OCI-LY1 (cell line): ENCODE measurements around the gene CTXN2.

Experiments used
- H2AFZ ChIP-seq: fragments of 200-600 bp; sonication (generic), shearing (Covaris generic); 2 replicates; pipeline ENCODE4 v1.6.0; 2014; ENCODE audit warnings: antibody characterized with exemption, mild to moderate bottlenecking, low read length
- H3F3A ChIP-seq: fragments of 200-600 bp; sonication (generic), shearing (Covaris generic); 2 replicates; pipeline ENCODE4 v1.6.0; 2014; ENCODE audit warnings: mild to moderate bottlenecking, antibody characterized with exemption, low read length, moderate library complexity; ENCODE audit not compliant: insufficient read depth
- H3K27ac ChIP-seq: fragments of 200-600 bp; sonication (generic); 2 replicates; pipeline ENCODE4 v1.5.1; 2014; ENCODE audit warnings: low read length, mixed run types, mild to moderate bottlenecking, low read depth; ENCODE audit not compliant: poor library complexity, severe bottlenecking
- H3K27me3 ChIP-seq: fragments of 200-600 bp; sonication (generic); 2 replicates; pipeline ENCODE4 v1.6.0; 2014; ENCODE audit warnings: antibody characterized with exemption, mild to moderate bottlenecking, low read length, moderate library complexity; ENCODE audit not compliant: insufficient read depth
- H3K36me3 ChIP-seq: fragments of 200-600 bp; sonication (generic); 2 replicates; pipeline ENCODE4 v1.6.1; 2014; ENCODE audit warnings: mild to moderate bottlenecking, antibody characterized with exemption, low read length, moderate library complexity, mixed read lengths; ENCODE audit not compliant: insufficient read depth
- H3K4me1 ChIP-seq: fragments of 200-600 bp; sonication (generic); 2 replicates; pipeline ENCODE4 v1.5.1; 2014; ENCODE audit warnings: mild to moderate bottlenecking, low read length, moderate library complexity; ENCODE audit not compliant: insufficient read depth, severe bottlenecking
- H3K4me2 ChIP-seq: fragments of 200-600 bp; sonication (generic), shearing (Covaris generic); 2 replicates; pipeline ENCODE4 v1.6.1; 2014; ENCODE audit warnings: low read length
- H3K4me3 ChIP-seq: fragments of 200-600 bp; sonication (generic); 2 replicates; pipeline ENCODE4 v1.5.1; 2014; ENCODE audit warnings: low read length, low read depth, mild to moderate bottlenecking, mixed read lengths; ENCODE audit not compliant: poor library complexity, severe bottlenecking
- H3K79me2 ChIP-seq: fragments of 200-600 bp; shearing (Covaris generic); 2 replicates; pipeline ENCODE4 v1.6.1; 2016; ENCODE audit warnings: mixed run types, low read length, mixed read lengths; ENCODE audit not compliant: insufficient read depth
- H3K9ac ChIP-seq: fragments of 200-600 bp; sonication (generic), shearing (Covaris generic); 2 replicates; pipeline ENCODE4 v1.6.1; 2014; ENCODE audit warnings: mild to moderate bottlenecking, low read length, mixed read lengths
- H3K9me2 ChIP-seq: fragments of 200-600 bp; sonication (generic), shearing (Covaris generic); 2 replicates; pipeline ENCODE4 v1.6.1; 2014; ENCODE audit warnings: low read depth, mild to moderate bottlenecking, low read length, mixed read lengths
- H3K9me3 ChIP-seq: fragments of 200-600 bp; shearing (Covaris generic); 2 replicates; pipeline ENCODE4 v1.6.1; 2014; ENCODE audit warnings: low read length, mixed read lengths
- H4K20me1 ChIP-seq: fragments of 200-600 bp; sonication (generic), shearing (Covaris generic); 2 replicates; pipeline ENCODE4 v1.6.0; 2016; ENCODE audit warnings: mild to moderate bottlenecking, low read length; ENCODE audit not compliant: insufficient read depth
- CTCF ChIP-seq: fragments of 200-600 bp; sonication (generic), shearing (Covaris generic); IDR thresholded peaks from 2 replicates; pipeline ENCODE4 v1.5.1; 2017; ENCODE audit warnings: mild to moderate bottlenecking, antibody characterized with exemption, low read length, moderate library complexity, mixed read lengths
- EZH2 ChIP-seq: fragments of 200-600 bp; sonication (generic), shearing (Covaris generic); IDR thresholded peaks from 2 replicates; pipeline ENCODE4 v1.8.0; 2017; ENCODE audit warnings: borderline replicate concordance, mixed run types, mild to moderate bottlenecking, antibody characterized with exemption, low read length, moderate library complexity, mixed read lengths

CTXN2 gene

GRCh38 chr15:48185529-48185928, 5.9 kb upstream of the CTXN2 start:
- no peak overlapping the region for H3K27ac ChIP-seq
- no peaks in the 10 kb centered on the region for H3K36me3 ChIP-seq
- H2AFZ ChIP-seq = no peak overlapping the region
- no peak overlapping the region for H3K4me3 ChIP-seq
- no peaks in the 10 kb centered on the region for H3K4me1 ChIP-seq
- no peaks in the 10 kb centered on the region for H3K9me3 ChIP-seq
- no peaks in the 10 kb centered on the region for H3K9me2 ChIP-seq
- H3K27me3 ChIP-seq = no peaks in the 10 kb centered on the region
- TF ChIP-seq CTCF = no peak
- TF ChIP-seq EZH2 = no peak
- no peaks in the 10 kb centered on the region for H3F3A ChIP-seq
- no peak overlapping the region for H3K4me2 ChIP-seq
- no peaks in the 10 kb centered on the region for H4K20me1 ChIP-seq
- no peaks in the 10 kb centered on the region for H3K79me2 ChIP-seq
- no peak overlapping the region for H3K9ac ChIP-seq

- Histone ChIP-seq H3K36me3 (no peaks in the 10 kb centered on the region), H3K79me2 (no peaks in the 10 kb centered on the region), H3K4me2 (no peak overlapping the region), H4K20me1 (no peaks in the 10 kb centered on the region), H3K9me2 (no peaks in the 10 kb centered on the region), H3K27ac (no peak overlapping the region), H3K4me3 (no peak overlapping the region), H3K27me3 (no peaks in the 10 kb centered on the region), H3K9ac (no peak overlapping the region), H2AFZ (no peak overlapping the region), H3K9me3 (no peaks in the 10 kb centered on the region), H3F3A (no peaks in the 10 kb centered on the region), H3K4me1 (no peaks in the 10 kb centered on the region)
- TF ChIP-seq EZH2 (no peak), CTCF (no peak)
Measured at GRCh38 chr15:48186271-48186670, 5.2 kb upstream of the CTXN2 start.

- Histone ChIP-seq H3F3A (no peaks in the 10 kb centered on the region), H3K27me3 (no peaks in the 10 kb centered on the region), H3K4me2 (no peak overlapping the region), H3K9me2 (no peaks in the 10 kb centered on the region), H3K9ac (no peak overlapping the region), H3K9me3 (no peaks in the 10 kb centered on the region), H3K36me3 (no peaks in the 10 kb centered on the region), H3K79me2 (no peaks in the 10 kb centered on the region), H3K4me1 (no peaks in the 10 kb centered on the region), H4K20me1 (no peaks in the 10 kb centered on the region), H3K27ac (no peak overlapping the region), H2AFZ (no peak overlapping the region), H3K4me3 (no peak overlapping the region)
- TF ChIP-seq EZH2 = no peak
- TF ChIP-seq CTCF = no peak
Measured at GRCh38 chr15:48190932-48191573, 412 bp upstream of the CTXN2 start.
